ENCODE results near the gene TAGLN2. TPM values are rescaled to one million over a fixed set of nuclear protein-coding genes. Genes with fewer than 3 reads are reported as not detected.

Gene TAGLN2
- total and polyA plus RNA-seq, 10 of the 15 experiments (the other 5 are each of a cell fraction or from before 2014, with no cell fraction given), result 155 to 611 (median 363) TPM

- peak overlapping the region; percentile 75 for H3K4me2 ChIP-seq (ENCODE audit: control insufficient read depth, insufficient read depth)
- in situ Hi-C loops (cut with MboI) (no loop called here), intact Hi-C loops (cut with micrococcal nuclease; ENCODE audit: unreplicated experiment) (no loop called here)
- DNase-seq (ENCODE audit: low read depth, low spot score) (no peak), ATAC-seq (peak; percentile 53), FAIRE-seq (no peak)
- no peaks in the 10 kb centered on the region for H3K27me3 ChIP-seq (replicated peaks in 1 of 2; ENCODE audit: control insufficient read depth in 2 of 2, insufficient read depth in 2 of 2, low read length in 1 of 2)
- BruUV-seq (replicated peaks), result no TSS peak
- no peak overlapping the region for H3K4me3 ChIP-seq
- ChIA-PET RAD21 (ENCODE audit: unreplicated experiment) (interaction anchor here (0.9 to 7.6 kb wide), 13 partner anchors 26 to 675 kb away, joined by 3 to 153 read pairs (median 6); partner anchors contain the start of genes FCRL6 and TAGLN2), SMC1A (ENCODE audit: uncharacterized antibody, unreplicated experiment) (interaction anchor here (1.0 to 12.2 kb wide), 15 partner anchors 9 to 675 kb away, joined by 3 to 289 read pairs (median 13); partner anchors contain the start of genes FCRL6, PIGM, SLAMF8 and TAGLN2), CTCF (interaction anchor here (0.6 to 14.8 kb wide), 16 partner anchors 9 to 757 kb away, joined by 3 to 476 read pairs (median 8); partner anchors contain the start of genes DUSP23 and FCRL6), POLR2A (interaction anchor here (0.6 to 3.2 kb wide), 6 partner anchors 32 to 757 kb away, joined by 3 to 25 read pairs (median 4); partner anchors contain the start of gene TAGLN2)
- H3K36me3 ChIP-seq (ENCODE audit: control insufficient read depth in 2 of 2, insufficient read depth in 2 of 2, low read length in 1 of 2), result no peaks in the 10 kb centered on the region
- TF ChIP-seq SMAD1 (IDR thresholded peaks at IDR 0.05; ENCODE audit: low read depth, partially characterized antibody), result no peak
- no peak for TF ChIP-seq EGR1 (IDR thresholded peaks at IDR 0.05; ENCODE audit: borderline replicate concordance in 1 of 2, low read depth in 2 of 2, low read length in 2 of 2)
- TF ChIP-seq PKNOX1 (IDR thresholded peaks at IDR 0.05), result 0 out of 2 replicates have a peak, but pooled peaks have one; percentile 20
- TF ChIP-seq SPI1 (IDR thresholded peaks at IDR 0.05; ENCODE audit: borderline replicate concordance, insufficient read depth, low read depth, low read length), result peak; percentile 89
- H3K9ac ChIP-seq (ENCODE audit: control insufficient read depth, insufficient read depth, low read length), result no peak overlapping the region
- WGBS (ENCODE audit: insufficient coverage, insufficient replicate concordance, low lambda C conversion rate, missing lambda C conversion rate), result 56% methylated on average over 4 of the region's 4 CpGs
- no peaks in the 10 kb centered on the region for H3K79me2 ChIP-seq (ENCODE audit: control insufficient read depth, insufficient read depth, low read length)
- H4K20me1 ChIP-seq (ENCODE audit: control insufficient read depth, insufficient read depth), result no peaks in the 10 kb centered on the region
- H3K27ac ChIP-seq (ENCODE audit: control insufficient read depth, insufficient read depth), result peak overlapping the region; percentile 59; the same call in 1 of the 2 replicates
- H2AFZ ChIP-seq (ENCODE audit: control insufficient read depth, low read depth, low read length), result peak overlapping the region; percentile 60; the same call in 1 of the 2 replicates
- no peaks in the 10 kb centered on the region for H3K9me3 ChIP-seq (replicated peaks; ENCODE audit: control insufficient read depth, insufficient read depth, low read length)
- H3K4me1 ChIP-seq (ENCODE audit: control insufficient read depth, insufficient read depth, low read length), result peaks cover 19% of the 10 kb centered on the region
These were observed 36.1 kb downstream of the TAGLN2 start for GRCh38 chr1:159889202-159889601.

GRCh38 chr1:159884296-159884695, 41.0 kb downstream of the TAGLN2 start:
- no peak for DNase-seq (ENCODE audit: low read depth, low spot score)
- H3K79me2 ChIP-seq (ENCODE audit: control insufficient read depth, insufficient read depth, low read length), result no peaks in the 10 kb centered on the region
- FAIRE-seq, result no peak
- RAD21 ChIA-PET (ENCODE audit: unreplicated experiment), result interaction anchor here (2.0 kb wide), 1 partner anchor 85 kb away, joined by 8 read pairs; no protein-coding TSS in a partner anchor
- H3K9me3 ChIP-seq (replicated peaks; ENCODE audit: control insufficient read depth, insufficient read depth, low read length), result no peaks in the 10 kb centered on the region
- intact Hi-C loops (cut with micrococcal nuclease; ENCODE audit: unreplicated experiment), result no loop called here
- peaks cover 6% of the 10 kb centered on the region for H3K4me1 ChIP-seq (ENCODE audit: control insufficient read depth, insufficient read depth, low read length)
- no TSS peak for BruUV-seq (replicated peaks)
- in situ Hi-C loops (cut with MboI), result no loop called here
- H2AFZ ChIP-seq (ENCODE audit: control insufficient read depth, low read depth, low read length), result no peak overlapping the region
- no peaks in the 10 kb centered on the region for H4K20me1 ChIP-seq (ENCODE audit: control insufficient read depth, insufficient read depth)
- SMC1A ChIA-PET (ENCODE audit: uncharacterized antibody, unreplicated experiment), result interaction anchor here (12.2 kb wide), 1 partner anchor 84 kb away, joined by 289 read pairs; the partner anchor contains the start of gene FCRL6
- no peaks in the 10 kb centered on the region for H3K27me3 ChIP-seq (replicated peaks in 1 of 2; ENCODE audit: control insufficient read depth in 2 of 2, insufficient read depth in 2 of 2, low read length in 1 of 2)
- H3K9ac ChIP-seq (ENCODE audit: control insufficient read depth, insufficient read depth, low read length), result no peak overlapping the region
- no peak overlapping the region for H3K27ac ChIP-seq (ENCODE audit: control insufficient read depth, insufficient read depth)
- CTCF ChIA-PET, result interaction anchor here (14.8 kb wide), 1 partner anchor 85 kb away, joined by 476 read pairs; the partner anchor contains the start of gene FCRL6
- POLR2A ChIA-PET, result no interaction called here
- ATAC-seq, result no peak
- WGBS (ENCODE audit: insufficient coverage, insufficient replicate concordance, low lambda C conversion rate, missing lambda C conversion rate), result 51% methylated on average over 8 of the region's 8 CpGs
- no peaks in the 10 kb centered on the region for H3K36me3 ChIP-seq (ENCODE audit: control insufficient read depth in 2 of 2, insufficient read depth in 2 of 2, low read length in 1 of 2)
- H3K4me3 ChIP-seq, result no peak overlapping the region
- H3K4me2 ChIP-seq (ENCODE audit: control insufficient read depth, insufficient read depth), result no peak overlapping the region
- TF ChIP-seq IKZF1 (conservative IDR thresholded peaks at IDR 0.05) (no peak), SUPT20H (IDR thresholded peaks at IDR 0.05; ENCODE audit: borderline replicate concordance, control insufficient read depth, low read depth, low read length) (no peak), ZNF217 (IDR thresholded peaks at IDR 0.05) (no peak), NKRF (conservative IDR thresholded peaks at IDR 0.05) (no peak), ZBED1 (IDR thresholded peaks at IDR 0.05; ENCODE audit: borderline replicate concordance) (no peak), FOS (IDR thresholded peaks at IDR 0.05; ENCODE audit: borderline replicate concordance, extremely low read depth, insufficient read length) (no peak), SIX5 (IDR thresholded peaks at IDR 0.05; ENCODE audit: low read depth, low read length, severe bottlenecking) (no peak), CBX5 (IDR thresholded peaks at IDR 0.05; ENCODE audit: low read depth) (no peak), RBBP5 (conservative IDR thresholded peaks at IDR 0.05) (no peak), NBN (IDR thresholded peaks at IDR 0.05) (no peak), KAT2A (conservative IDR thresholded peaks at IDR 0.05; ENCODE audit: control insufficient read depth, low read depth, low read length) (no peak)

Measured in GM12878 (cell line).